Lung (tissue), 12 donors: ENCODE results near the gene MAML3. TPM values are rescaled to one million over a fixed set of nuclear protein-coding genes. Genes with fewer than 3 reads are reported as not detected.

Experiments used
- ATAC-seq: fragments of 200-7000 bp; cut with Tn5 transposase; one replicate; pipeline ENCODE4 v1.9.1; 2020; ENCODE audit warnings: moderate number of reproducible peaks; ENCODE audit not compliant: insufficient read depth, low FRiP score
- DNase-seq, 3 donors: peaks; one replicate each; pipeline ENCODE4 v3.0.0-alpha.2; 2013 to 2017
- H3K27ac ChIP-seq, 2 donors: one replicate each; pipeline ENCODE4 v1.5.1; 2013; ENCODE audit warnings: mild to moderate bottlenecking in 2 of 2, moderate library complexity in 2 of 2, control low read depth in 1 of 2, inconsistent platforms in 1 of 2, low read depth in 1 of 2, low read length in 1 of 2
- H3K27me3 ChIP-seq, 3 donors: one replicate each; pipeline ENCODE4 v1.5.1; 2013; ENCODE audit warnings: low read length in 2 of 3; ENCODE audit not compliant: control insufficient read depth in 3 of 3, insufficient read depth in 3 of 3
- H3K36me3 ChIP-seq, 4 donors: one replicate each; pipeline ENCODE4 v1.5.1; 2013; ENCODE audit warnings: low read length in 4 of 4, mild to moderate bottlenecking in 1 of 4, moderate library complexity in 1 of 4; ENCODE audit not compliant: control insufficient read depth in 4 of 4, insufficient read depth in 4 of 4
- H3K4me1 ChIP-seq, 5 donors: one replicate each; pipeline ENCODE4 v1.5.1; 2013; ENCODE audit warnings: low read length in 5 of 5, mild to moderate bottlenecking in 2 of 5, moderate library complexity in 1 of 5; ENCODE audit not compliant: control insufficient read depth in 5 of 5, insufficient read depth in 5 of 5
- H3K4me3 ChIP-seq: one replicate; pipeline ENCODE4 v1.5.1; 2013; ENCODE audit warnings: mild to moderate bottlenecking, control low read depth, moderate library complexity
- H3K9ac ChIP-seq, 2 donors: one replicate each; pipeline ENCODE4 v1.5.1; 2013; ENCODE audit warnings: low read length in 2 of 2, control low read depth in 1 of 2; ENCODE audit not compliant: insufficient read depth in 1 of 2
- H3K9me3 ChIP-seq, 4 donors: one replicate each; pipeline ENCODE4 v1.5.1; 2013; ENCODE audit warnings: low read length in 3 of 4, mild to moderate bottlenecking in 1 of 4, moderate library complexity in 1 of 4; ENCODE audit not compliant: control insufficient read depth in 4 of 4, insufficient read depth in 3 of 4
- CTCF ChIP-seq: IDR thresholded peaks from 2 replicates; pipeline ENCODE4 v1.5.1; 2012; ENCODE audit warnings: mild to moderate bottlenecking; ENCODE audit errors: control extremely low read depth, extremely low read depth
- WGBS, 2 donors: extraction: QIAGEN DNeasy Blood & Tissue Kit; methylation state at CpG; one replicate each; pipeline ENCODE4 v1.1.7; 2013; 5-methylcytosine and 5-hydroxymethylcytosine counted together
- polyA plus RNA-seq, 2 donors: library from polyadenylated mRNA; stranded (reverse); fragments of 200-250 nt; gene quantifications; one replicate each; pipeline ENCODE4 v1.2.1, GENCODE V29; 2013
- total RNA-seq, 2 donors: library from RNA; depleted of rRNA in 1 of 2; stranded (reverse); fragments of >200 nt in 1 of 2; gene quantifications; one replicate each; pipeline ENCODE4 v1.2.1, GENCODE V29; 2014 to 2021
- donor health status: control.
- donor health status: control.
- donor health status: Bipolar disorder and iron deficiency.
- donor health status: healthy.
- donor health status: DM: yes; HTN: yes; CAD: no.

MAML3 gene
- total and polyA plus RNA-seq, 4 donors, result 3.0 to 16.4 (median 8.5) TPM

GRCh38 chr4:139961344-139961946, 192.5 kb downstream of the MAML3 start:
- no peak for ATAC-seq
- peak in 1 of 3 donors; percentile 54 for DNase-seq
- peaks cover 2 to 30% (median 4%) of the 10 kb centered on the region in 5 donors for H3K4me1 ChIP-seq
- no peaks in the 10 kb centered on the region for H3K27me3 ChIP-seq
- no peak overlapping the region for H3K9ac ChIP-seq
- H3K36me3 ChIP-seq, result no peaks in the 10 kb centered on the region
- no peak for TF ChIP-seq CTCF
- H3K27ac ChIP-seq, result no peak overlapping the region
- WGBS, 2 donors, result 56 to 60% methylated on average over 6 of the region's 6 CpGs
- no peak overlapping the region for H3K4me3 ChIP-seq
- no peaks in the 10 kb centered on the region for H3K9me3 ChIP-seq

DNA sequence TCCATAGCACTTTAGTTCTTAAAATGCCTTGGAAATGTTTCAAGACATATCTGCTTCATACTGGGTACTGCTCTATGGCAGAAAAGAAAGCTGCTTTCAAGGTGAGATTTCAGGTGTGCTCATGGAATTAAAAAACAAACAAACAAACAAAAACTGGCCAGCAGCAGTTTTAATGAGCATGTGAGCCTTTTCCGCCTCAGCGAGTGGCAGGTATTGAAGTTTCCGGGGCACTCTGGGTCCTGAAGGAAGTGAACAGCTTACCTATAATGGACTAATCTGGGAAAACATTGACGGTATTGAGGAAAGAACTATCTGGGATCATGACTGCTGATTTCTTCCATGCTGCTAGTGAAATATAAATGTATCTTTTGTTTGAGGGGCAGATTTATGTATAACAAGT, 194.6 kb downstream of the MAML3 start:
- Histone ChIP-seq H3K4me3 (no peak overlapping the region), H3K27ac (no peak overlapping the region), H3K27me3 (no peaks in the 10 kb centered on the region), H3K9ac (no peak overlapping the region), H3K36me3 (no peaks in the 10 kb centered on the region), H3K4me1 (peaks cover 0 to 20% (median 4%) of the 10 kb centered on the region in 5 donors), H3K9me3 (no peaks in the 10 kb centered on the region)
- no peak for ATAC-seq
- DNase-seq, result no peak
- no peak for TF ChIP-seq CTCF
- 97 to 99% methylated on average over 4 of the region's 4 CpGs for WGBS, 2 donors

DNA sequence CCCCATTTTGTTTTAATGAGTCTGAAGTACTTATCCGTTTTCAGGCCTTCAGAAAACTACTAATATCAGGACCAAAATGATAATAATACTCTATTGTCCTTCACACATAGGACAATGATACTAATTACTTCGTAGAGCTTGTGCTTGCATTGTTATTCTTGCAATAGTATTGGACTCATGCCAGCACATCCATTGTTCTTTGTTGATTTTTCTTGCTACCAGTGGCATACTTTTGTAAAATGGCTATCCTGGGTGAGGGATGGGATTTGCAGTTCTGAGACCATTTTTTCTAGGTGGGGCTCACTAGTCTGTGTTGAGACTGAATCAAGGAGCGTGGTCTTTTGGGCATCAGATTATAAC, 195.3 kb downstream of the MAML3 start:
- no peak overlapping the region for H3K27ac ChIP-seq
- peak in 1 of 3 donors; percentile 47 for DNase-seq
- H3K36me3 ChIP-seq, result no peaks in the 10 kb centered on the region
- ATAC-seq, result no peak
- H3K9ac ChIP-seq, result no peak overlapping the region
- no peak for TF ChIP-seq CTCF
- H3K4me1 ChIP-seq, result peaks cover 0 to 20% (median 4%) of the 10 kb centered on the region in 5 donors
- no peak overlapping the region for H3K4me3 ChIP-seq
- H3K9me3 ChIP-seq, result no peaks in the 10 kb centered on the region
- no peaks in the 10 kb centered on the region for H3K27me3 ChIP-seq
- 58 to 83% methylated on average over 3 of the region's 3 CpGs for WGBS, 2 donors
